Motor neuron (in vitro differentiated cells): ENCODE data around the gene CFAP57. TPM values are rescaled to one million over a fixed set of nuclear protein-coding genes. Genes with fewer than 3 reads are reported as not detected.
A peak's percentile ranks its signal among the peaks of the same experiment; 100 is the strongest.
"Not testable (repeated sequence)": the region's sequence is repeated elsewhere in the genome, so short reads cannot be mapped to it uniquely, and the experiment has no call there.

Experiments
- ATAC-seq, 8 experiments: fragments of 200-7000 bp; cut with Tn5 transposase; replicated peaks in 6 of 8; 2 replicates each; pipeline ENCODE4 v1.8.0; 2021; ENCODE audit warnings: mild to moderate bottlenecking in 8 of 8, moderate library complexity in 8 of 8
- H3K27ac ChIP-seq, 2 donors: fragments of 250-450 bp; sonication (Bioruptor Pico); 2 replicates each; pipeline ENCODE4 v1.9.0; 2021; ENCODE audit warnings: antibody characterized with exemption in 2 of 2, mild to moderate bottlenecking in 2 of 2, moderate library complexity in 1 of 2
- H3K4me1 ChIP-seq, 2 donors: fragments of 250-450 bp; sonication (Bioruptor Pico); replicated peaks in 1 of 2; 2 replicates each; pipeline ENCODE4 v1.6.1; 2021; ENCODE audit warnings: antibody characterized with exemption in 2 of 2, mild to moderate bottlenecking in 2 of 2, moderate library complexity in 1 of 2
- H3K4me3 ChIP-seq, 5 donors: fragments of 250-450 bp; sonication (Bioruptor Pico); 2 replicates each; pipeline ENCODE4 v1.9.0; 2021; ENCODE audit warnings: antibody characterized with exemption in 5 of 5, mild to moderate bottlenecking in 5 of 5, moderate library complexity in 4 of 5
- WGBS, 10 experiments: fragments of 450-650 bp; shearing (Covaris generic); methylation state at CpG; one replicate each; pipeline ENCODE4 v1.0.0; 2022; 5-methylcytosine and 5-hydroxymethylcytosine counted together
- in situ Hi-C, 9 experiments: fragments of 400-800 bp; cut with MboI; loops; one replicate each; pipeline ENCODE4 v1.15.0; 2021; ENCODE audit warnings: low sequenced_read_pairs in 9 of 9, low pct_unique_long_range_greater_than_20kb in 2 of 9; ENCODE audit not compliant: unreplicated experiment in 9 of 9
- total RNA-seq, 8 experiments: library from RNA; unstranded; fragments of 300-600 nt; gene quantifications; 2 replicates each; pipeline versions ENCODE4 v1.2.3 to v1.2.4, GENCODE V29; 2022

The CFAP57 gene
- total RNA-seq, 8 experiments from 2014 or later: 0.40 to 7.3 (median 0.82) TPM

DNA sequence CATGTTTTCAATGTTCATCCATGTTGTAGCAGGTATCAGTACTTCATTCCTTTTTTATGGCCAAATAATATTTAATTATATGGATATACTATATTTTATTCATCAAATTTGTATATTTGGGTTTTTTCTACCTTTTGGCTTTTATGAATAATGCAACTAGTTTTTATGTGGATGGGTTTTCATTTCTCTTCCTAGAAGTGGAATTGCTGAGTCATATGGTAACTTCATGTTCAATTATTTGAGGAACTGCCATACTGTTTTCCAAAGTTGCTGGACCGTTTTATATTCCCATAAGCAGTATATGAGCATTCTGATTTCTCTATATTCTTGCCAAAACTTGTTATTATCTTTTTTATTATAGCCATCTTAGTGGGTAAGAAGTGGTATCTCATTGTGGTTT is 16.0 kb downstream of the CFAP57 start:
- in situ Hi-C loops: no loop called here
- no peaks in the 10 kb centered on the region for H3K4me1 ChIP-seq
- WGBS, 10 experiments: 0 to 85% (median 57%) methylated on average over 1 of the region's 1 CpG; no CpG with 5 or more reads in 1 of the 10 experiments
- no peak for ATAC-seq
- no peak overlapping the region for H3K4me3 ChIP-seq
- H3K27ac ChIP-seq: no peak overlapping the region

DNA sequence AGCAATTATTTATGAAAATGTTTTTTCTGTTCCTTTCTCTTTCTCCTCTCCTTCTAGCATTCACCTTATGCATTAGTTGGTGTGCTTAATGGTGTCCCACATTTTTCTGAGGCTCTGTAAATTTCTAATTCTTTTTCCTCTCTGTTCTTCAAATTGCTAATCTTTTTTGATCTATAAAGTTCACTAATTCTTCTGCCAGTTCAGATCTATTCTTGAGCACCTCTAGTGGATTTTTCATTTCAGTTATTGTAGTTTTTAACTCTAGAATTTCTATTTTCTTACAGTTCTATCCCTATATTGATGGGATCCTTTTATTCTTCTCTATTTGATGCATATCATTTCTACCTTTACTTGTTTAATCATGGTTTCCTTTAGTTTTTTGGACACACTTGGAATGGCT is 22.4 kb downstream of the CFAP57 start:
- H3K27ac ChIP-seq: no peak overlapping the region
- ATAC-seq: no peak
- H3K4me1 ChIP-seq: peaks cover 0 to 13% of the 10 kb centered on the region in 2 donors
- H3K4me3 ChIP-seq: no peak overlapping the region
- in situ Hi-C loops: no loop called here

DNA sequence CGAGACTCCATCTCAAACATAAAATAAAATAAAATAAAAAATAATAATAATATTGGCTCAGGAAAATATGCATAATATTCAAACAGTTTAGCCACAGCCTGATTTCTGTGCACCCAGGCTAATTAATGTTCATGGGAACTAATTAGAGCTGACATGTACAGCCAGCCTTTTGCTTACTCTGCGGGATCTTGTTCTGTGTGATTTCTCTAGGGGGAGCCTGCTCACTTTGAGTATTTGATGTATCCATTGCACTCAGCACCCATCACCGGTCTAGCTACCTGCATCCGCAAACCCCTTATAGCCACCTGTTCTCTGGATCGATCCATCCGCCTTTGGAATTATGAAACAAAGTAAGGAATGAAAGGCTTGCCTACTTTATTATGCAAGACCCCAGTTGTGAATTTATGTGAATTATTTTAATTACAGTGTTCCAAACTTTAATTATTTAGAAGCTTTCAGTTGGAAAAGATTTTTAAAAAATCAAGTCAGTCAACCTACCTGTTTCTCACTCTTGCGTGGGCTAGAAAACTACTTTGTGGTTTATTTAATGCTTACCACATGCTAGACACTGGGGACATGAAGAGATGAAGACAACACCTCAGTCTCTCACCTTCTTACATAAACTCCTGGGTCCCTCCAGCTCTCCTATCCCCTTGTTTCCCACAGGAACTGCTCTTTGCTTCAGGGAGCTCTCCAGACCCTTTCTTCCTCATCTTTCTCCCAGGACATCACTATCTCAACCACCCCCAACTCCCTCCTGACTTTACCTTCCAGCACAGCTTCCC is 25.4 kb downstream of the CFAP57 start:
- H3K27ac ChIP-seq: no peak overlapping the region
- no peak overlapping the region for H3K4me3 ChIP-seq
- H3K4me1 ChIP-seq: peaks cover 0 to 13% of the 10 kb centered on the region in 2 donors
- in situ Hi-C loops: no loop called here
- no peak for ATAC-seq
- WGBS, 10 experiments: 67 to 97% (median 89%) methylated on average over 1 to 7 of the region's 7 CpGs

DNA sequence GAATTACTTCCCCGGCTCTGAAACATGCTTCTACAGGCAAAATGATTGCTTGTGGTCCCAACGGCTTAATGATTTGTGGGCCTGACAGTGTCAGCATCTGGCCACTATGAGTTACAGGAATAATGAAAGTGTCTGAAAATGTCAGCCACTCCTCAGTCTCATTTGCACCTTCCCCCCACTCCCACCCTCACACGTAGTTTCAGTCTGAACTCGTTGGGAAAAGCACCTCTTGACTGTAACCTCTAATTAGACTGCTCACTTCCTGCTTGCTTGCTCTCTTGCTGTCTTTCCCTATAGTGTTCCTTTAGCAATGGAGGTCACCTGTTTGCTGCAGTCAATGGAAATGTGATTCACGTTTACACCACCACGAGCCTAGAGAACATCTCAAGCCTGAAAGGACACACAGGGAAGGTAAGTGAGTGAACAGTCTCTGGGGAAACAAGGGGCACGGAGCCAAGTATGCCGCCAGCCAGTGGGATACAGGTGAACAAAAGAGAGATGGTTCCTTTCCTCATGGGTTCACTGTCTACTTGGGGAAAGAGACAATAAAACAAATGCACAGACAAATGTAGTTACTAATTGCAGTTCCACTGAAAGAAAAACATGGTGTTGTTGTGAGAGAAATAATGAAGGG is 27.1 kb downstream of the CFAP57 start:
- ATAC-seq: peak in 7 of 8 experiments; percentile 47 to 95 (median 80)
- Histone ChIP-seq H3K4me1 (peaks cover 0 to 13% of the 10 kb centered on the region in 2 donors), H3K27ac (no peak overlapping the region), H3K4me3 (no peak overlapping the region)
- 0 to 74% (median 47%) methylated on average over 1 to 8 of the region's 8 CpGs; no CpG with 5 or more reads in 2 of the 10 experiments for WGBS, 10 experiments
- in situ Hi-C loops: no loop called here

DNA sequence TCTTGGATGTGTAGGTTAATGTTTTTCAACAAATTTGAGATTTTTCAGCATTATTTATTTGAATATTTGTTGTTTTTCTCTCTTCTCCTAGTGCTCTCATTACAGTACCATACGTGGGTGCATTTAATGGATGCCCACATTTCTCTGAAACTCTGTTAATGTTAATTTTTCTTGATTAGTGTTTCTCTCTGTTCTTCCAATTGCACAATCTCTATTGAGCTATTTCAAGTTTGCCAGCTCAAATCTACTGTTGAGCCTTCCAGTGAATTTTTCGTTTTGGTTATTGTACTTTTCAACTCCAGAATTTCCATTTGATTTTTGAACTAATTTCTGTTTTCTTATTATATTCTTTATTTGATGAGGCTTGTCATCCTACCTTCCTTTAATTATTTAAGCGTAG is 31.7 kb downstream of the CFAP57 start:
- Histone ChIP-seq H3K4me1 (peaks cover 0 to 2% of the 10 kb centered on the region in 2 donors), H3K27ac (no peak overlapping the region), H3K4me3 (no peak overlapping the region)
- WGBS, 10 experiments: 48 to 96% (median 83%) methylated on average over 3 of the region's 3 CpGs
- in situ Hi-C loops: no loop called here
- ATAC-seq: no peak

DNA sequence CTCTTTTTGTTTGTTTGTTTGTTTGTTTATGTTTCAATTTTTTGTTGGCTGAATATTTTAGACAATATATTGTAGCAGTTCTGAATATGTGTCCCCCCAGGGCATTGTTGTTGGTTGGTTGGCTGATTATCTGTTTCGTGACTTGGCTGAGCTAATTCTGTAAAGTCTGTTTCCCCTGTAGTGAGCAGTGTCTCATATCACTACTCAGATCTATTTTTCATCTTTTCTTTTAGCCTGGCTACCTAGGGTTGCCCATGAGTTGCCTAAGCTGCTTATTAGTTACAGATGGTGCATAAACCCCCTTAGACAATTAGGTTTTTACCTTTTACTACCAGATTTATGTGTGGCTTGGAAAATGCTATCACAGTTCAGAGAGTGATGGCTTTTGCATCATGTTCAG is 32.3 kb downstream of the CFAP57 start:
- ATAC-seq: no peak
- WGBS, 10 experiments: 60 to 100% (median 90%) methylated on average over 1 of the region's 1 CpG; no CpG with 5 or more reads in 4 of the 10 experiments

DNA sequence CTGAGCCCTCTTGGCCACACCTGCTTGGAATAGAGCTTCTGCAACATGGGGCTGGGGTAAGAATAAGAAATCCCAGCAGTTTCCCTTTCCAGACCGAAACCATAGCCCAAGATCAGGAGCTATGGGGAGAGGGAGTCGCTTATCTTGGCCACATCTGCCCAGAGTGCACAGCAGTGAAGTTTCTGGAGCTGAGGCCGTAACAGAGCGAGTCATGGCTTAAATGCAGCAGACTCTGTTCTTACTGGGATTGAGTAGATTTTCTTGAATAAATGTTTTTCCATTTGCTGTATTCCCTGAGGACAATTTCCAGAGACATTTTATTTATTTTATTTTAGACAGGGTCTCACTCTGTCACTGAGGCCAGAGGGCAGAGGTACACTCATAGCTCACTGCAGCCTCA is 33.5 kb downstream of the CFAP57 start:
- ATAC-seq: peak in 2 of 8 experiments; percentile 2 to 5
- in situ Hi-C loops: no loop called here
- Histone ChIP-seq H3K4me1 (no peaks in the 10 kb centered on the region), H3K4me3 (no peak overlapping the region), H3K27ac (no peak overlapping the region)
- 20 to 95% (median 78%) methylated on average over 1 to 4 of the region's 4 CpGs; no CpG with 5 or more reads in 4 of the 10 experiments for WGBS, 10 experiments

More for the DNA sequence above, 32.3 kb downstream of the CFAP57 start:
- in situ Hi-C loops: no loop called here
- H3K4me3 ChIP-seq: no peak overlapping the region
- H3K27ac ChIP-seq: no peak overlapping the region
- H3K4me1 ChIP-seq: no peaks in the 10 kb centered on the region

DNA sequence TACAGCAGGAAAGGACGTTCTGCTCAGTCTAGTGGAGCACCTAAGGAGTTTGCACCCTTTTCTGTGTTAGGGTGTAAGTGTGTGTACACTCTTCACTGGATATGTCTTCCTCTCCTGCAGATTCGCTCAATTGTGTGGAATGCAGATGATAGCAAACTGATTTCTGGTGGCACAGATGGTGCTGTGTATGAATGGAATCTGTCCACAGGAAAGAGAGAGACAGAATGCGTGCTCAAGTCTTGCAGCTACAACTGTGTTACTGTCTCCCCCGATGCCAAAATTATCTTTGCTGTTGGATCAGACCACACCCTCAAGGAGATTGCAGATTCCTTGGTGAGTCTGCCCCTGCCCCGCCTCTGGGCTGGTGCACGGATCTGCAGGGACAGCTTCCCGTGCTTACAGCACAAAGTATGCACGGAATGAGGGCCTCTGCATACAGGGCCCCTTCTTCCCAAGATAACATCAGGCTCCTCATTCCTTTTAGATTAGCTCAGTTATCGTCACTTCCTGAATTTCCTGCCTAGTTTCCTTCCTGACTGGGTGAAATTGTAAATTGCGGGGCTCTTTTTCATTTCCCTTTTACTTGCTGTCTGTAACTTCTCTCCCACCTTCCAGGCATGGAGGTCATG is 34.6 kb downstream of the CFAP57 start:
- Histone ChIP-seq H3K27ac (no peak overlapping the region), H3K4me3 (no peak overlapping the region), H3K4me1 (no peaks in the 10 kb centered on the region)
- in situ Hi-C loops: no loop called here
- WGBS, 10 experiments: 0 to 61% (median 42%) methylated on average over 1 to 10 of the region's 10 CpGs
- peak in 7 of 8 experiments; percentile 54 to 99 (median 75) for ATAC-seq

DNA sequence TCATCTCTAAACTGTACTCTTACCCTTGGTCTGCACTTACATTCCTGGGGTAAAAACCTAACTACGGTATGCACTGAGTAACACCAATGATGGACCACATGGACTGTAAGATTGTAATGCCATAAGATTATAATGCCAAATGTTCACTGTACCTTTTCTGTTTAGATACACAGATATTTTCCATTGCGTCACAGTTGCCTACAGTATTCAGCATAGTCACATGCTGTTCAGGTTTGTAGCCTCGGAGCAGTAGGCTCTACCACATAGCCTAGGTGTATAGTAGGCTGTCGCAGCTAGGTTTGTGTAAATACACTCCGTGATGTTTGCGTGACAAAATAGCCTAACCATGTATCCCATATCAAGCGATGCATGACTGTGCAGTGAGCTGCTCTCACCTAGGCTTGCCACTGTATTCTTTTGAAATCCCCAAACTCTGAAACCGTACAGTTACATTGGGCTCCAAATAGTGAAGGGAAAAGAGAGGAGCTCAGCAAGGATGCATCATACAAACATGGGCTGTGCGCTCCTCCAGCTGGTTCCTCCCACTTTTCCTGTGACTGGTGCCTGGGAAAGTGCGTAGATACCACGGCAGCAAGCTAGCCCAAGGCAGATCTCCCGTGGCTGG is 35.2 kb downstream of the CFAP57 start:
- Histone ChIP-seq H3K4me3 (no peak overlapping the region), H3K4me1 (no peaks in the 10 kb centered on the region), H3K27ac (no peak overlapping the region)
- in situ Hi-C loops: no loop called here
- WGBS, 10 experiments: 0 to 100% (median 86%) methylated on average over 1 to 12 of the region's 12 CpGs; no CpG with 5 or more reads in 2 of the 10 experiments
- peak in 1 of 8 experiments; percentile 13 for ATAC-seq

DNA sequence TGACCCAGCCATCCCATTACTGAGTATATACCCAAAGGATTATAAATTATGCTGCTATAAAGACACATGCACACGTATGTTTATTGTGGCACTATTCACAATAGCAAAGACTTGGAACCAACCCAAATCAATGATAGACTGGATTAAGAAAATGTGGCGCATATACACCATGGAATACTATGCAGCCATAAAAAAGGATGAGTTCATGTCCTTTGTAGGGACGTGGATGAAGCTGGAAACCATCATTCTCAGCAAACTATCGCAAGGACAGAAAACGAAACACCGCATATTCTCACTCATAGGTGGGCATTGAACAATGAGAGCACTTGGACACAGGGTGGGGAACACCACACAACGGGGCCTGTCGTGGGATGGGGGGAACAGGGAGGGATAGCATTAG is 36.1 kb downstream of the CFAP57 start:
- in situ Hi-C loops, H3K4me1 ChIP-seq, ATAC-seq, H3K27ac ChIP-seq, H3K4me3 ChIP-seq: not testable (repeated sequence)
- WGBS, 10 experiments: no CpG with 5 or more reads among the region's 8 CpGs

DNA sequence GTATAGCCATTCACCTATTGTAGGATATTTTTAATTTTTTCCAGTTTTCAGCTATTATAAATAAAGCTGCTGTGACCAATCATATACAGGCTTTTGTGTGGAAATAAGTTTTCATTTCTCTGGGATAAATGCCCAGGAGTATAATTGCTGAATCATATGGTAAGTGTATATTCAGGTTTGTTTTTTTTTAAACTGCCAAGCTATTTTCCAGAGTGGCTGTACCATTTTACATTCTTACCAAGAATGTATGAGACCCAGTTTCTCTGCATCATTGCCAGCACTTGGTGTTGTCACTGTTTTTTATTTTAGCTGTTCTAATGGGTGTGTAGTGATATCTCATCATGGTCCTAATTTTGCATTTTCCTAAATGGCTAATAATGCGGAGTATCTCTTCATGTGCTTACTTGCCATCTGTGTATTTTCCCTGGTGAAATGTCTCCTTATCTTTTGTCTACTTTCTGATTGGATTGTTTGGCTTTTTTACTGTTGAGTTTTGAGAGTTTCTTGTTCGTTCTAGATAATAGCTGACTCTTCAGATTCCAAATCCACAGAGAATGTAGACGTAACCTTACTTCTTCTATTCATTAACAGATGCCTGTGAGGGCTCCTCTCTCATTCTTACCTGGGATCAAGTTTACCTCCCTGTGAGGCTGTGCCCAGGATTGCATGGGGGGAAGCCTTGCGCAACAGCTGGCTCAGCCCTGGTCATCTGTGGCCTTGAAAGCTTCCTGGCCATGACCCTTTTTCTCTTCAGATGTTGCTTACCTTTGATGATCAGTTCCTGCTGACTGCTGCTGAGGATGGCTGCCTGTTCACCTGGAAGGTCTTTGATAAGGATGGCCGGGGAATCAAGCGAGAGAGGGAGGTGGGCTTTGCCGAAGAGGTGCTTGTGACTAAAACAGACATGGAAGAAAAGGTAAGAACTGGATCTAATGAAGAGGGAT is 42.6 kb downstream of the CFAP57 start:
- Histone ChIP-seq H3K27ac (no peak overlapping the region), H3K4me1 (no peaks in the 10 kb centered on the region), H3K4me3 (no peak overlapping the region)
- ATAC-seq: no peak
- WGBS, 10 experiments: 43 to 94% (median 68%) methylated on average over 2 to 7 of the region's 7 CpGs; no CpG with 5 or more reads in 1 of the 10 experiments
- in situ Hi-C loops: no loop called here

DNA sequence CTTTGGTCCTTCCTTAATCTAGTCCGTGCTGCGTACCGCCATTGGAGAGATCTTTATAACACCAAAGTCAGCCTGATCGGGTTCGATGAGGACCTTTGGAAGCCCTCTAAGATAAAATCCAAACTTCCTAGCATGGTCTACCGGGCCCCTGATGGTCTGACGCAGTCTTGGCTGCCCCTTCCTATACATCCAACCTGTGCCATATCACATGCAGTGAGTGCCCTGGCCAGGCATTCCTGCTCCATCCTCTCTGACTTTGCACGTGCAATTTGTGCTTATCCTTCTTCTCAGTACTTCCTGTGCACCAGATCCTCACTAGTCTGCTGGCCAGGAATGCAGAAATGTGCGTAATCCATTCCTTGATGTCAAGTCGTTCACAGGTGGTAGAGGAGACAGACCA is 45.6 kb downstream of the CFAP57 start:
- H3K4me1 ChIP-seq: no peaks in the 10 kb centered on the region
- H3K4me3 ChIP-seq: no peak overlapping the region
- no peak for ATAC-seq
- in situ Hi-C loops: no loop called here
- H3K27ac ChIP-seq: no peak overlapping the region
- 48 to 100% (median 83%) methylated on average over 1 to 10 of the region's 10 CpGs for WGBS, 10 experiments
